ENCODE results near the gene UPF3B.
"Not testable (repeated sequence)": the region's sequence is repeated elsewhere in the genome, so short reads cannot be mapped to it uniquely, and the experiment has no call there.

Gene UPF3B, protein sequence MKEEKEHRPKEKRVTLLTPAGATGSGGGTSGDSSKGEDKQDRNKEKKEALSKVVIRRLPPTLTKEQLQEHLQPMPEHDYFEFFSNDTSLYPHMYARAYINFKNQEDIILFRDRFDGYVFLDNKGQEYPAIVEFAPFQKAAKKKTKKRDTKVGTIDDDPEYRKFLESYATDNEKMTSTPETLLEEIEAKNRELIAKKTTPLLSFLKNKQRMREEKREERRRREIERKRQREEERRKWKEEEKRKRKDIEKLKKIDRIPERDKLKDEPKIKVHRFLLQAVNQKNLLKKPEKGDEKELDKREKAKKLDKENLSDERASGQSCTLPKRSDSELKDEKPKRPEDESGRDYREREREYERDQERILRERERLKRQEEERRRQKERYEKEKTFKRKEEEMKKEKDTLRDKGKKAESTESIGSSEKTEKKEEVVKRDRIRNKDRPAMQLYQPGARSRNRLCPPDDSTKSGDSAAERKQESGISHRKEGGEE

GRCh38 chrX:119852382-119853353, at the start of gene UPF3B:
TSS of gene UPF3B (minus strand) at chrX:119852963. CDS start at chrX:119852928, 35 bp downstream.
- peak; percentile 98 to 99 for ATAC-seq

DNA sequence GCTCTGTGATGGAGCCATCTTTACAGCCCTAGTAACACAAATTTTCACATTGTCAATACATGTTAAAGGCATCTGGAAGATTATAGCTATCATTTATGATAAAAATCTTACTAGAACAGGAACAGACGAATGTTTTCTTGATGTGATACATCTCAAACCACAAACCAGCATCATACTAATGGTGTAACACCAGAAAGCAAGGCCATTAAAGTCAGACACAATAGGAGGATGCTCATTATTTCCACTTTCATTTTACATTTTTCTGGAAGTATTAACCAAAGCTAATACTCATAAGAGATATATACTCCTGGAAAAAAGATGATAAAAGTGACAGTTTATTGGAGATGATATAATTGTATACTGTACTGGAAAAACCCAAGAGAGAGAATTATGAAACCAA, 48.2 kb upstream of the UPF3B start:
- no peak for ATAC-seq

DNA sequence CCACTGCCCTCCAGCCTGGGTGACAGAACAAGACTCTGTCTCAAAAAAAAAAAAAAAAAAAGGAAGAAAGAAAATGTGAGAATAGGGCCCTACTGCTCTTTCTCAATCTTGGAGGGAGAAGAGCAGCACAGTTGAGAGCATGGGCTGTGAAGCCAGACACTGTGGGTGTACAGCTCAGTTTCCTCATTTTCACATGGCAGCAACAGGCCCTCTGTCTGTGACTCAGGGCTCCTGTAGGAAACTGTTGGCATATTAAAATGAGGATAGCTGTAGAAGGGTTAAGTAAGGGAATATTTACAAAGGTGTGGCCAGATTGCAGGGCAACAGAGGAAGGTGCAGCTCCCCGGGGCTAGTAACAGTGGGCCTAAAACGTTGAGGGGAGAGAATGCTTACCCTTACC, 46.4 kb upstream of the UPF3B start:
- ATAC-seq: no peak

DNA sequence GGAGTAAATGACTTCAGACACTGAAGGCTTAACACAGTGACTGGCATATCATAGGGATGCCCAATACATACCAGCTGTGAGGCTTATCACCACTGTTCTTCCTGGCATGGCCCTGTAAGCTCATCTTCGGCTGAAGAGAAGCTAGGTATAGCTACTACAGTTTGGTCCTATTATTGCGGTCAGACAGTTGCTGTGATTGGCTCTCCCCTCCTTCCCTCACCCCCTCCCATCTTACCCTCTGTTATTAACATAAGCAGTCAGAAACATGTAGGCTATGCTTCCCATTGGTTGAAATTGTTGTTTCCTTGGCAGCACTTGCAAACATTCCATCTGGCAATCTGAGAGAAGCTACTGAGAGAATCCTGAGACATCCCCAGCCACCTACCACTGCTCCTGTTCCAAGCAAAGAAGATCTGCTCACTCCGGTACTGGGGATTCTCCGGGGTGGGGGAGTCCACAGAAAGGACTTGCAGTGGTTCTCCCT, 43.1 kb upstream of the UPF3B start, which contains the start of gene AKAP14:
Gene AKAP14, plus strand, starts transcription at position 51 of the 484 bp plus-strand sequence. CDS start 7,331 bp downstream, outside the sequence.
- ATAC-seq: no peak

DNA sequence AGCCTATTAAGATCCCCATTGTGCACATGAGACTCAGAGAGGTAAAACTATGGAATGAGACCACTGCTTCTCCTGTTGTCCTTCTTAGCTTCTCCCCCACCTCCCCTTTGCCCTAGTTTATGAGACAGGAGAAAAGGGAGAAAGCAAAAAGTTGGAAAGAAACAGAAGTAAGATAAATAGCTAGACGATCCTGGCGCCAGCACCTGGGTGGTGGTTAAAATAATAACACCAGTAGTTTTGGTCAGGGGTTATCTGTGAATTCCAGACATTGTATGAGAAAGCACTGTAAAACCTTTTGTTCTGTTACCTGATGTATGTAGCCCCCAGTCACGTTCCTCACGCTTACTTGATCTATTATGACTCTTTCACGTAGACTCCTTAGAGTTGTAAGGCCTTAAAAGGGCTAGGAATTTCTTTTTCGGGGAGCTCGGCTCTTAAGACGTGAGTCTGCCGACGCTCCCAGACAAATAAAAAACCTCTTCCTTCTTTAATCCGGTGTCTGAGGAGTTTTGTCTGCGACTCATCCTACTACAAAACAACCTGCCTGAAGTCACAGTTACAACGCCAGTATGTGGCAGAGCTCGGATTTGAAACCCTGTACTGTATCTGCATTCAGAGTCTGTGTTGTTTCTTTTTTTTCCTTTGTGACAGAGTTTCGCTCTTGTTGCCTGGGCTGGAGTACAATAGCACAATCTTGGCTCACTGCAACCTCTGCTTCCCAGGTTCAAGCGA, 39.4 kb upstream of the UPF3B start:
- ATAC-seq: not testable (repeated sequence)

GRCh38 chrX:119890626-119891025, 37.9 kb upstream of the UPF3B start:
- ATAC-seq: not testable (repeated sequence)

DNA sequence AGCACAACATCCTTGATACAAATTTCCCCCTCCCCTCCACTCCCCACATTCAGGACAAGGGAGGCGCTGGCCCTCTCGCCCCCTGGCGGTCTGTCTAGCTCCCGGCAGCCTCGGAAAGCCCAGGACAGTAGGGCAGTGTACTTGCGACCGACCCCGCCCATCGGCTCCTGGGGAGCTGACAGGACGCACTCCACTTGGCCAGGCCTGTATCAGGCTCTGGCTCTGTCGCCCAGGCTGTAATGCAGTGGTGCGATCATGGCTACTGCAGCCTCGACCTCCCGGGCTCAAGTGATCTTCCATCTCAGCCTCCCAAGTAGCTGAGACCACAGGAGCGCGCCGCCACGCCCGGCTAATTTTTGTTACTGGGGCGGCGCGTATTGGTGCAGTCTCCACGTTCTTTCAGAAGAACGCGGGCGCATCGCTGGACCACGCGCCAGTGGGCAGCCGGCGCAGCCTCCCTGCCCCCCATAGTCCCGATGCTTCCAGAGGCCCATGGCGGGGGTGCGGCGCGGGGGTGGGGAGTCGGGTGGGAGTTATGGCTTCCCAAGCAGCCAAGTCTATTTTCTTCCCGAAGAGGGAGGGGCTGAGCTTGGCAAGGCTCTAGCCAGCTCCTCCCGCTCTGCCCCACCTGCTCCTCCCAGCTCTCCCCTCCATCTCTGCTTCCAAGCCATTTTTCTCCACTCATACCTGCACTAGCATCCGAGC, 35.1 kb upstream of the UPF3B start:
- peak; percentile 76 to 78 for ATAC-seq

GRCh38 chrX:119885554-119886428, 33.0 kb upstream of the UPF3B start:
- ATAC-seq: no peak

DNA sequence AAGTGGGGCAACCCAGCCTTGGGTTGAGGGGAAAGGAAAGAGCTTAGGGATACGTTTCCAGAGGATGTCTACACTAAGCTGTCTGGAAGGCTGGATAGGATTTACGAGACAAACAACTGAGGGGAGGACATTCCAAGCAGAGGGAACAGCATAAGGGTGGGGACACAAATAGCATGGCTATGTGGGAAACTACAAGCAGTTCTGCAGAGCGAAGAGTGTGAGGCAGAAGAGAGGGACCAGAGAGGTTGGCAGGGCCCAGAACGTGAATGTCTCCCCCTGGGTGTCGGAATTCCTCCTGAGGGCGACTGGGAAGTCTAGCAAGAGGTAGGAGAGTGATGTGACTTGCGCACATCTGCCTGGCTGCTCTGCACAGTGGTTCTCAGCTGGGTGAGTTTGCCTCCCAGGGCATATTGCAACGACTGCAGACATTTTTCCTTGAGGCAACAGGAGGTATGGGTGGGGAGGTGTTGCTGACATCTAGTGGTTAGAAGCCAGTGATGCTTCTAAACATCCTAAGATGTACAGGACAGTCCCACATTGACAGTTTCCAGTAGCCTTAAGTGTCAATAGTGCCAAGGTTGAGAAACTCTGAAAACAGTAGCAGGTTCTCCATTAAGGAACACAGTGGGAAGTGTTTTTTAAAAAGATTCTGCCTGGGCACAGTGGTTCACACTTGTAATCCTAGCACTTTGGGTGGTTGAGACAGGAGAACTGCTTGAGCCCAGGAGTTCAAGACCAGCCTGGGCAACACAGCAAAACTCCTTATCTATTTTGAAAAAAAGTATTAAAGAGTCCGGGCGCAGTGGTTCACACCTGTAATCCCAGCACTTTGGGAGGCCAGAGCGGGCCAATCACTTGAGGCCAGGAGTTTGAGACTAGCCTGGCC, 28.0 kb upstream of the UPF3B start:
- peak; percentile 64 to 79 for ATAC-seq

DNA sequence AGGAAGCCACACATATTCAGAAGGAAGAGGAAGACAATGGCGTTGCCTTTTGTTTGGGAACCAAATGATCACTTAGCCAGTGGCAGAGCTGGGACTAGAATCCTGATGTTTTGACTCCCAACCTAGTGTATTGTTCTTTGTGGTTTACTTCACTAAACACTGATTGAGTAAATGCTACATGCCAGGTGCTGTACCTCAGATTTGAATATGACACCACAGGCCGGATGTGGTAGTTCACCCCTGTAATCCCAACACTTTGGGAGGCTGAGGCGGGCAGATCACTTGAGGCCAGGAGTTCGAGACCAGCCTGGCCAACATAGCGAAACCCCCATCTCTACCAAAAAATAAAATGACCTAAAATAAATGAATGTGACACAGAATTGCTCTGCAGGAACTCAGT, 27.3 kb upstream of the UPF3B start:
- no peak for ATAC-seq

- no peak for ATAC-seq
Measured at GRCh38 chrX:119878740-119879139, 26.0 kb upstream of the UPF3B start.

DNA sequence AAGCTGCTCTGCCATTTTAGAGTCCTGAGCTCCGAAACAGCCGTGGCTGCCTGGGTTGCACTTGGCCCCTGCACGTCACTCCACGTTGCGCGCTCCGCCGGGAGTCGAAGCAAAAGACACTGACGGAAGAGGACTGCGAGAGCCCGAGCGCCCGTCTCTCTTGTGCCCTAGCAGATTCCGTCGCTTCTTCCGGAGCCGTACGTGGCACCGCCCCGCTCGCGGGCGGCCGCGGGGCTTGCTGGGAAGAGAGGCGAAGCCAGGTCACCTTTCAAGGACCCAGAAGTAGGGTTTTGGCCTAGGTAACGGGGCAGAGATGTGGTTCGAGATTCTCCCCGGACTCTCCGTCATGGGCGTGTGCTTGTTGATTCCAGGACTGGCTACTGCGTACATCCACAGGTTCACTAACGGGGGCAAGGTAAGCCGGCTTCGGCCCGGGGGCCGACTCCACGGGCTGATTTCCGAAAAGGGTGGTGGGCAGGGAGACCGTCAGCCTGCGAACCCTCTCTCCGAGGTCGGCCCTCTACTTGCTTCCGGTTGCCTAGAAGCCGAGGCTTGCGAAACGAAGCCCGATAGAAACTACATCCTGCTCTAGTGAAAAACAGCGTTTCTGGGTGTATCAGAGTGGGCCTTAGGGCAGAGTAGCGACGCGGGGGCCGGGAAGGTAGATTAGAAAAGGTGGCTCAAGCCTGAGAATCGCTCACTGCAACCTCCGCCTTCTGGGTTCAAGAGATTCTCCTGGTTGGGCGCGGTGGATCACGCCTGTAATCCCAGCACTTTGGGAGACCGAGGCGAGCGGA, 19.0 kb upstream of the UPF3B start, which contains the start of the genes NDUFA1 and RNF113A:
Gene NDUFA1, plus strand, starts transcription at position 234 of the 797 bp plus-strand sequence. Its CDS starts 80 bp downstream, at position 314.
Gene RNF113A, minus strand, starts transcription at position 135 of the 797 bp plus-strand sequence. Its CDS starts 120 bp downstream, at position 15.
- peak; percentile 93 to 96 for ATAC-seq

DNA sequence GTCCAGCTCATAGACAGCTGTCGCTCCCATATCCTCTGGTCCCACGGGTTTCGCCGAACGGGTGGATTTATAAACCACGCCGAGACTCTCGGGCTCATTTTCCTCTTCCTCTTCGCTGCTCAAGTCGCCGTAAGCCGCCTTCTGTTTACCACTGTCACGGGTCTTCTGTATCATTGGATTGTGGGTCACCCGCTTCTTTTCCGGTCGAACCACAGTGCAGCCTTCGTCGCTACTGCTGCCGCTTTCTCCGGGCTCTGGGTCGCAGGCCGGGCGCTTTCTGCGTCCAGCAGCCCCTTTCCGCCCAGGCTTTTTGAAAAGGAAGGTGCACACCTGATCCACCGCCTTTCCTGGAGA, 18.5 kb upstream of the UPF3B start:
- ATAC-seq: peak; percentile 36

- ATAC-seq: no peak
Measured at GRCh38 chrX:119870626-119871131, 17.9 kb upstream of the UPF3B start.

- no peak for ATAC-seq
Measured at GRCh38 chrX:119853444-119853843, 681 bp upstream of the UPF3B start.

DNA sequence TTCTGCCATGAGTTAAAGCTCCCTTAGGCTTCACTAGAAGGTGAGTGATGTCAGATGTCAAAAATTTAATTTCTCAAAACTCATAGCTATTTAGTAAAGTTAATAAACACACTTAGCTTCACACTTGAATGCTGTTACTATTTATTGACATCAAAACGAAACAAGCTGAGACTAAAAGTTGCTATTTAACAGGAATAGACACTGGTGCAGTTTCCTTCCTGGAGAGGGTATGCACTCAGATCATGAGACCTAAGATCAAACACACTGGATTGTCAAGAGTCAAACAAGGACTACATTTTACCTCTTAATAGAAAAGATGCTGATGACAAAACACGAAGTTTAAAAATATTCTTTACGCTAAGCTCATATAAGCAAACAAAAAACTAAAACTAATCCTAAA, 18.9 kb downstream of the UPF3B start:
- no peak for ATAC-seq

DNA sequence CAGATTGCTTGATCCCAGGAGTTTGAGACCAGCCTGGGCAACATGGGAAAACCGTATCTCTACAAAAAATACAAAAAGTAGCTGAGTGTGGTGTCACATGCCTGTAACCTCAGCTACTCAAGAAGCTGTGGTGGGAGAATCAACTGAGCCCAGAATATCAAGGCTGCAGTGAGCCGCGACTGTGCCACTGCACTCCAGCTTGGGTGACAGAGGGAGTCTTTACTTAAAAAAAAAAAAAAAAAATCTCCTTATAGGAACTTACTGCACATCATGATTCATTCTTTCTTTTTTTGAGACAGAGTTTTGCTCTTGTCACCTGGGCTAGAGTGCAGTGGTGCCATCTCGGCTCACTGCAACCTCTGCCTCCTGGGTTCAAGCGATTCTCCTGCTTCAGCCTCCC, 24.3 kb downstream of the UPF3B start:
- no peak for ATAC-seq

DNA sequence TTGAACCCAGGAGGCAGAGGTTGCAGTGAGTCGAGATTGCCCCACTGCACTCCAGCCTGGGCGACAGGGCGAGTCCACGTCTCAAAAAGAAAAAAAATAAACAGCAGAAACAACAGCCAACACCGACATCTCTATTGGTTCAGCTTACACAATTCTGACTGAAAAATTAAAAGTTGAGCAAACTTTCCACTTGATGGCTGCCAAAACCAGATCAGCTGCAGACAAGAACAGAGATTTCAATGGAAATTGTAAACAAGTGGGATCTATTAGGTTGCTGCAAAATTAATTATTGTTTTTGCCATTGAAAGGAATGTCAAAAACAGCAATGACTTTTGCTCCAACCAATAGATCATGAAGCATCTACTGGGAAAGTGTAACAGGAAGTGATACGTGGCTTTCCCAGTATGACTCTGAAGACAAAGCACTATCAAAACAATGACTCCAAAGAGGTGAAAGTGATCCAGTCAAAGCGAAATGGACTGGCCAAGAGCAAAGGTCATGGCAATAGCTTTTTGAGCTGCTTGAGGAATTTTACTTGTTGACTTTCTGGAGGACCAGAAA, 26.3 kb downstream of the UPF3B start:
- no peak for ATAC-seq
